Common myeloid progenitor, CD34-positive (primary cell): ENCODE measurements around the gene VTI1A.

ENCODE experiments used
- CTCF ChIA-PET: fragments of 350-600 bp; sonication (Branson Sonifier 250); formaldehyde crosslinking; loops from one replicate; lab custom pipeline; 2021; ENCODE audit warnings: antibody characterized with exemption; lab: Charles Lee
- POLR2A ChIA-PET: fragments of 350-600 bp; sonication (Branson Sonifier 250); formaldehyde crosslinking; loops from one replicate; lab custom pipeline; 2021; ENCODE audit warnings: antibody characterized with exemption; lab: Charles Lee
- DNase-seq, 3 donors: peaks; one replicate each; pipeline versions ENCODE4 v3.0.0 to v3.0.0-alpha.2; 2013
- H3K27ac ChIP-seq, 2 experiments: 1 replicate in 1 of 2; 2 replicates in 1 of 2; pipeline ENCODE4 v1.7.0; 2013; ENCODE audit warnings: inconsistent platforms in 2 of 2, low read length in 2 of 2, mild to moderate bottlenecking in 2 of 2, low read depth in 1 of 2, moderate library complexity in 1 of 2; ENCODE audit not compliant: severe bottlenecking in 2 of 2, insufficient read depth in 1 of 2, poor library complexity in 1 of 2
- H3K27me3 ChIP-seq, 5 experiments: replicated peaks in 2 of 5; 1 replicate in 3 of 5; 2 replicates in 2 of 5; pipeline versions ENCODE4 v1.6.1 to v1.7.0; 2013; ENCODE audit warnings: low read length in 4 of 5, mild to moderate bottlenecking in 2 of 5, moderate library complexity in 2 of 5, inconsistent platforms in 1 of 5; ENCODE audit not compliant: insufficient read depth in 5 of 5, control insufficient read depth in 4 of 5
- H3K36me3 ChIP-seq, 4 experiments: 1 replicate in 2 of 4; 2 replicates in 2 of 4; pipeline versions ENCODE4 v1.6.1 to v1.7.0; 2013; ENCODE audit warnings: low read length in 3 of 4, control low read depth in 1 of 4, mild to moderate bottlenecking in 1 of 4; ENCODE audit not compliant: control insufficient read depth in 4 of 4, insufficient read depth in 4 of 4
- H3K4me1 ChIP-seq, 4 experiments: 1 replicate in 3 of 4; 2 replicates in 1 of 4; pipeline versions ENCODE4 v1.6.1 to v1.7.1; 2013; ENCODE audit warnings: low read length in 3 of 4, mild to moderate bottlenecking in 3 of 4, control low read depth in 1 of 4, inconsistent platforms in 1 of 4, moderate library complexity in 1 of 4; ENCODE audit not compliant: control insufficient read depth in 4 of 4, insufficient read depth in 4 of 4; ENCODE audit errors: control extremely low read depth in 1 of 4
- H3K4me3 ChIP-seq, 7 experiments: 1 replicate in 4 of 7; 2 replicates in 3 of 7; pipeline versions ENCODE4 v1.5.1 to v1.7.0; 2013; ENCODE audit warnings: mild to moderate bottlenecking in 7 of 7, low read length in 6 of 7, moderate library complexity in 6 of 7, inconsistent platforms in 2 of 7, low read depth in 2 of 7, control low read depth in 1 of 7; ENCODE audit not compliant: insufficient read depth in 4 of 7, control insufficient read depth in 1 of 7; ENCODE audit errors: extremely low read depth in 1 of 7
- H3K9me3 ChIP-seq, 5 experiments: 1 replicate in 4 of 5; 2 replicates in 1 of 5; pipeline versions ENCODE4 v1.6.1 to v1.7.1; 2013; ENCODE audit warnings: low read length in 4 of 5, mild to moderate bottlenecking in 2 of 5, inconsistent platforms in 1 of 5, low read depth in 1 of 5, moderate library complexity in 1 of 5; ENCODE audit not compliant: control insufficient read depth in 4 of 5, insufficient read depth in 2 of 5; ENCODE audit errors: control extremely low read depth in 1 of 5
- WGBS: methylation state at CpG from one replicate; pipeline ENCODE4 v1.1.5; 2013; ENCODE audit not compliant: insufficient coverage; 5-methylcytosine and 5-hydroxymethylcytosine counted together

VTI1A gene

GRCh38 chr10:112774798-112775197 lies 327.8 kb downstream of the VTI1A start:
- ChIA-PET CTCF (no interaction called here), POLR2A (no interaction called here)
- H3K9me3 ChIP-seq: no peaks in the 10 kb centered on the region
- peaks cover 0 to 3% (median 0%) of the 10 kb centered on the region in 4 experiments for H3K4me1 ChIP-seq
- DNase-seq: no peak
- H3K36me3 ChIP-seq: peaks cover 0 to 3% (median 0%) of the 10 kb centered on the region in 4 experiments
- whole genome bisulfite sequencing: 96% methylated on average over 8 of the region's 10 CpGs
- no peaks in the 10 kb centered on the region for H3K27me3 ChIP-seq
- H3K27ac ChIP-seq: no peak overlapping the region
- no peak overlapping the region for H3K4me3 ChIP-seq

GRCh38 chr10:112775381-112775780 lies 328.4 kb downstream of the VTI1A start:
- Histone ChIP-seq H3K27me3 (no peaks in the 10 kb centered on the region), H3K4me1 (peaks cover 0 to 3% (median 0%) of the 10 kb centered on the region in 4 experiments), H3K27ac (no peak overlapping the region), H3K9me3 (no peaks in the 10 kb centered on the region), H3K36me3 (peaks cover 0 to 3% (median 0%) of the 10 kb centered on the region in 4 experiments), H3K4me3 (no peak overlapping the region)
- ChIA-PET POLR2A (no interaction called here), CTCF (no interaction called here)
- no peak for DNase-seq
- WGBS: 100% methylated on average over 1 of the region's 2 CpGs

GRCh38 chr10:112775892-112776674 lies 329.1 kb downstream of the VTI1A start:
- ChIA-PET POLR2A (interaction anchor here (0.6 kb wide), 1 partner anchor 33 kb away, joined by 3 read pairs; no protein-coding TSS in a partner anchor), CTCF (interaction anchor here (0.6 kb wide), 1 partner anchor 137 kb away, joined by 3 read pairs; no protein-coding TSS in a partner anchor)
- H3K9me3 ChIP-seq: no peaks in the 10 kb centered on the region
- DNase-seq: no peak
- H3K27me3 ChIP-seq: no peaks in the 10 kb centered on the region
- H3K27ac ChIP-seq: no peak overlapping the region
- H3K4me1 ChIP-seq: peaks cover 0 to 3% (median 0%) of the 10 kb centered on the region in 4 experiments
- WGBS: 96% methylated on average over 5 of the region's 14 CpGs
- no peak overlapping the region for H3K4me3 ChIP-seq
- peaks cover 0 to under 1% (median 0%) of the 10 kb centered on the region in 4 experiments for H3K36me3 ChIP-seq

- CTCF ChIA-PET: interaction anchor here (1.0 to 3.5 kb wide), 2 partner anchors 19 to 107 kb away, joined by 4 to 7 read pairs; no protein-coding TSS in a partner anchor
- H3K27ac ChIP-seq: no peak overlapping the region
- POLR2A ChIA-PET: interaction anchor here (0.6 kb wide), 1 partner anchor 25 kb away, joined by 3 read pairs; no protein-coding TSS in a partner anchor
- H3K36me3 ChIP-seq: no peaks in the 10 kb centered on the region
- no peak for DNase-seq
- H3K27me3 ChIP-seq: no peaks in the 10 kb centered on the region
- no peaks in the 10 kb centered on the region for H3K9me3 ChIP-seq
- H3K4me1 ChIP-seq: peaks cover 0 to 3% (median 0%) of the 10 kb centered on the region in 4 experiments
- no peak overlapping the region for H3K4me3 ChIP-seq
Observed at GRCh38 chr10:112778579-112778978, 331.6 kb downstream of the VTI1A start.

- Histone ChIP-seq H3K27ac (no peak overlapping the region), H3K36me3 (no peaks in the 10 kb centered on the region), H3K9me3 (no peaks in the 10 kb centered on the region), H3K4me3 (no peak overlapping the region), H3K4me1 (peaks cover 0 to 3% (median 0%) of the 10 kb centered on the region in 4 experiments), H3K27me3 (no peaks in the 10 kb centered on the region)
- ChIA-PET CTCF (interaction anchor here (1.0 to 3.5 kb wide), 2 partner anchors 18 to 106 kb away, joined by 4 to 7 read pairs; no protein-coding TSS in a partner anchor), POLR2A (no interaction called here)
- DNase-seq: no peak
- 56% methylated on average over 2 of the region's 7 CpGs for WGBS
Observed at GRCh38 chr10:112779025-112779770, 332.2 kb downstream of the VTI1A start.

GRCh38 chr10:112782200-112782907 lies 335.3 kb downstream of the VTI1A start:
- H3K9me3 ChIP-seq: no peaks in the 10 kb centered on the region
- WGBS: 94% methylated on average over 18 of the region's 18 CpGs
- DNase-seq: no peak
- no peaks in the 10 kb centered on the region for H3K36me3 ChIP-seq
- no peak overlapping the region for H3K4me3 ChIP-seq
- H3K27ac ChIP-seq: no peak overlapping the region
- peaks cover 0 to 3% (median 0%) of the 10 kb centered on the region in 4 experiments for H3K4me1 ChIP-seq
- no peaks in the 10 kb centered on the region for H3K27me3 ChIP-seq
- ChIA-PET POLR2A (no interaction called here), CTCF (interaction anchor here (0.6 kb wide), 2 partner anchors 26 to 315 kb away, joined by 3 read pairs; no protein-coding TSS in a partner anchor)
